Vagina (tissue), 2 donors: ENCODE measurements around the gene PTRH1. TPM values are rescaled to one million over a fixed set of nuclear protein-coding genes. Genes with fewer than 3 reads are reported as not detected.

Source experiments
- DNase-seq, 2 donors: peaks; one replicate each; pipeline ENCODE4 v3.0.0-alpha.2; 2017; ENCODE audit errors: extremely low spot score in 2 of 2
- H3K27ac ChIP-seq: fragments of 200-600 bp; sonication (generic); one replicate; pipeline ENCODE4 v1.5.1; 2019
- H3K27me3 ChIP-seq: fragments of 200-600 bp; sonication (generic); one replicate; pipeline ENCODE4 v1.5.1; 2019
- H3K36me3 ChIP-seq, 2 donors: fragments of 200-600 bp; sonication (generic); one replicate each; pipeline ENCODE4 v1.5.1; 2017 to 2019
- H3K4me1 ChIP-seq: fragments of 200-600 bp; sonication (generic); one replicate; pipeline ENCODE4 v1.5.1; 2019
- H3K4me3 ChIP-seq, 2 donors: fragments of 200-600 bp; sonication (generic); 1 replicate in 1 of 2; 2 replicates in 1 of 2; pipeline ENCODE4 v1.5.1; 2016 to 2019
- H3K9me3 ChIP-seq: fragments of 200-600 bp; sonication (generic); one replicate; pipeline ENCODE4 v1.5.1; 2019
- POLR2A ChIP-seq, 2 donors: fragments of 450-650 bp; IDR thresholded peaks; one replicate each; pipeline ENCODE4 v1.6.1; 2017; ENCODE audit warnings: antibody characterized with exemption in 2 of 2, mild to moderate bottlenecking in 2 of 2, moderate library complexity in 2 of 2
- POLR2AphosphoS5 ChIP-seq, 2 donors: sonication (generic); formaldehyde crosslinking; IDR thresholded peaks; one replicate each; pipeline ENCODE4 v1.9.0; 2017; ENCODE audit warnings: antibody characterized with exemption in 2 of 2, mild to moderate bottlenecking in 2 of 2, low read depth in 1 of 2; ENCODE audit not compliant: insufficient read depth in 1 of 2
- intact Hi-C: fragments of 100-400 bp; cut with DNase I; formaldehyde crosslinking; loops from one replicate; pipeline ENCODE4 v1.15.1; 2023
- total RNA-seq: library from RNA; depleted of rRNA; stranded (reverse); fragments of >200 nt; gene quantifications from one replicate; pipeline ENCODE4 v1.2.3, GENCODE V29; 2016
- TF ChIP-seq, protein P1 (sequence below), 3 experiments: fragments of 450-650 bp in 2 of 3; fragments of 200-600 bp in 1 of 3; sonication (generic) in 1 of 3; IDR thresholded peaks; one replicate each; pipeline ENCODE4 v1.5.1; 2017 to 2019; ENCODE audit warnings: antibody characterized with exemption in 3 of 3, mild to moderate bottlenecking in 2 of 3, moderate library complexity in 2 of 3

Gene PTRH1
- total RNA-seq, 1 donor from 2014 or later, result 2.2 TPM

DNA sequence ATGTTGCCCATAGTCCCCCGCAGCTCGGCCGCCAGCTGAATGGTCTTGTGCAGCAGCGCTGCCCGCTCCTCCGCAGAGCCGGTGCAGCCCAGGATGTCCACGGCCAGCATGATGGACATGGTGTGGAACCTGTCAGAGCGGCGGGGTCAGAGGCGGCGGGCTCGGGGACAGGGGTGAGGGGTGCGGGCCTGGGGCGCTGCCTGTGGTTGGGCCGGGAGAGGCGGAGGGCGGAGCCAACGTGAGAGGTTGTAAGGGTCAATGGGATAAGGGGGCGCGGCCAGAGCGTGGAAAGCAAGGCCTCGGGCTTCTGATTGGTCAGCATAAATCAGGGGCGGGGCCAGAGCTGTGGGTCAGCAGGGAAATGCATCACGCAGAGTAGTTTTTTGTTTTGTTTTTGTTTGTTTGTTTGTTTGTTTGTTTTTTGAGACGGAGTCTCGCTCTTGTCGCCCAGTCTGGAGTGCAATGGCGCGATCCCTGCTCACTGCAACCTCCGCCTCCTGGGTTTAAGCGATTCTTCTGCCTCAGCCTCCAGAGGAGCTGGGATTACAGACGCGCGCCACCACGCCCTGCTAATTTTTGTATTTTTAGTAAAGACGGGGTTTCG is 26.5 kb upstream of the PTRH1 start:
- H3K27me3 ChIP-seq, result no peaks in the 10 kb centered on the region
- DNase-seq, result no peak
- H3K27ac ChIP-seq, result peak overlapping the region; percentile 88
- no peaks in the 10 kb centered on the region for H3K36me3 ChIP-seq
- TF ChIP-seq, protein P1, sequence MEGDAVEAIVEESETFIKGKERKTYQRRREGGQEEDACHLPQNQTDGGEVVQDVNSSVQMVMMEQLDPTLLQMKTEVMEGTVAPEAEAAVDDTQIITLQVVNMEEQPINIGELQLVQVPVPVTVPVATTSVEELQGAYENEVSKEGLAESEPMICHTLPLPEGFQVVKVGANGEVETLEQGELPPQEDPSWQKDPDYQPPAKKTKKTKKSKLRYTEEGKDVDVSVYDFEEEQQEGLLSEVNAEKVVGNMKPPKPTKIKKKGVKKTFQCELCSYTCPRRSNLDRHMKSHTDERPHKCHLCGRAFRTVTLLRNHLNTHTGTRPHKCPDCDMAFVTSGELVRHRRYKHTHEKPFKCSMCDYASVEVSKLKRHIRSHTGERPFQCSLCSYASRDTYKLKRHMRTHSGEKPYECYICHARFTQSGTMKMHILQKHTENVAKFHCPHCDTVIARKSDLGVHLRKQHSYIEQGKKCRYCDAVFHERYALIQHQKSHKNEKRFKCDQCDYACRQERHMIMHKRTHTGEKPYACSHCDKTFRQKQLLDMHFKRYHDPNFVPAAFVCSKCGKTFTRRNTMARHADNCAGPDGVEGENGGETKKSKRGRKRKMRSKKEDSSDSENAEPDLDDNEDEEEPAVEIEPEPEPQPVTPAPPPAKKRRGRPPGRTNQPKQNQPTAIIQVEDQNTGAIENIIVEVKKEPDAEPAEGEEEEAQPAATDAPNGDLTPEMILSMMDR (IDR thresholded peaks at IDR 0.05), result no peak
- peak in 1 of 2 donors; percentile 6 for TF ChIP-seq POLR2A (IDR thresholded peaks at IDR 0.05)
- H3K9me3 ChIP-seq, result no peaks in the 10 kb centered on the region
- intact Hi-C loops, result no loop called here
- H3K4me3 ChIP-seq, result peak overlapping the region; percentile 22 to 27
- peaks cover 23% of the 10 kb centered on the region for H3K4me1 ChIP-seq

DNA sequence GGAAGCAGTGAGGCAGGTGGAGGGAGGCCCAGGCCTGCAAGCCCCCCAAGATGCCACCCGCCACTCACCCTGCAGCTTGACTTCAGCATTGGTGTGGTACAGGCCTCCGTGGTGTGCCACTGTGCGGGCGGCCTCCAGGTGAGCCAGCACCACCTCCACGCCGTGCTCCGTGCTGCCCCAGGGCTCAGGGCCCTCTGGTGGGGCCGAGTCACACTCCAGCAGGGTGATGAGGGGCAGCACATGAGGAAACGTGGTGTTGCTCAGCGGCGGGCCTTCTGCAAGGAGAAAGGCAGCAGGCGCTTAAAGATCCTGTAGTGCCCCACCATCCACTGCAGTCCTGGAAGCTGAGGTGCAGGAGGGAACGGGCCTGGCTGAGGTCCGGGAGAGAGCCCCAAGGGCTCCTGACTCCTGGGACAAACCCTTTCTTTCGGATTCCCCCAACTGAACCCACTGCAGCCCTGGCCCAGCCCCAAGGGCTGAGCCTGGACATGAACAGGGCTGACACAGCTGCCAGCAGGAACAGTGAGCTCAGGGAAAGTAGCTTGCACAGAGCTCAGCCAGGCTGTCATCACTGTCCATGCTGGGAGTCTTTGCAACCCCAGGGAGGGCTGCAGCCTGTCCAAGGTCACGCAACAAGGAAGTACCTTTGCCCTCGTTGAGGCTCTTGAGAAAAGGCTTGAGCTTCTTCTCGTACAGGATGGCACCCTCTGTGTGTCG is 24.3 kb upstream of the PTRH1 start:
- peak in 1 of 2 donors; percentile 93 for DNase-seq
- Histone ChIP-seq H3K9me3 (no peaks in the 10 kb centered on the region), H3K4me3 (no peak overlapping the region), H3K27me3 (no peaks in the 10 kb centered on the region), H3K4me1 (peaks cover 23% of the 10 kb centered on the region), H3K27ac (peak overlapping the region; percentile 88), H3K36me3 (no peaks in the 10 kb centered on the region)
- intact Hi-C loops, result loop anchor here (2.0 to 10.0 kb wide), 3 partner anchors 133 to 235 kb away; no protein-coding TSS in a partner anchor
- TF ChIP-seq POLR2A (IDR thresholded peaks at IDR 0.05) (no peak), POLR2AphosphoS5 (IDR thresholded peaks at IDR 0.05; ENCODE audit: insufficient read depth in 1 of 2, low read depth in 1 of 2) (no peak)
- TF ChIP-seq, protein P1 (IDR thresholded peaks at IDR 0.05), result no peak

DNA sequence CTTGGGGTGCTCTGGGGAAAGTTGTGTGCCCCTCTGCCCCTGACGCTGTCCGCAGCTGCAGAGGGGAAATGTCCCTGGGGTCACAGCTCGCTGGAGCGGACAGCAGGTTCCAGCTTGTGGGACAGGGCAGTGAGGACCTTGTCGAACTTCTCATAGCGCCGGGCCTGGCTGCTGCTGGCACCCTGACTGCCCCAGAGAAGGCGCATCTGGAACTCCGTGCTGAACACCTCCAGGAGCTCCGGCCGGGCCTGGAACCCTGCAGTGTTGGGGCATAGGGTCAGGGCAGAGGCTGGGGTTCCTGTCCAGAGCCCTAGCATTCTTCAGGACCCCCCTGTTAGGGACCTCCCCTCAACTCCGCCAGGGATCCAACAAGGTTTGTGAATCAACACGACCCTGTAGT is 23.2 kb upstream of the PTRH1 start:
- Histone ChIP-seq H3K36me3 (no peaks in the 10 kb centered on the region), H3K27ac (no peak overlapping the region), H3K4me1 (peaks cover 32% of the 10 kb centered on the region), H3K9me3 (no peaks in the 10 kb centered on the region), H3K4me3 (no peak overlapping the region), H3K27me3 (no peaks in the 10 kb centered on the region)
- no peak for DNase-seq
- intact Hi-C loops, result loop anchor here (2.0 to 10.0 kb wide), 3 partner anchors 134 to 234 kb away; no protein-coding TSS in a partner anchor
- TF ChIP-seq POLR2AphosphoS5 (IDR thresholded peaks at IDR 0.05; ENCODE audit: insufficient read depth in 1 of 2, low read depth in 1 of 2), result no peak
- TF ChIP-seq POLR2A (IDR thresholded peaks at IDR 0.05), result no peak
- TF ChIP-seq, protein P1 (IDR thresholded peaks at IDR 0.05), result no peak

DNA sequence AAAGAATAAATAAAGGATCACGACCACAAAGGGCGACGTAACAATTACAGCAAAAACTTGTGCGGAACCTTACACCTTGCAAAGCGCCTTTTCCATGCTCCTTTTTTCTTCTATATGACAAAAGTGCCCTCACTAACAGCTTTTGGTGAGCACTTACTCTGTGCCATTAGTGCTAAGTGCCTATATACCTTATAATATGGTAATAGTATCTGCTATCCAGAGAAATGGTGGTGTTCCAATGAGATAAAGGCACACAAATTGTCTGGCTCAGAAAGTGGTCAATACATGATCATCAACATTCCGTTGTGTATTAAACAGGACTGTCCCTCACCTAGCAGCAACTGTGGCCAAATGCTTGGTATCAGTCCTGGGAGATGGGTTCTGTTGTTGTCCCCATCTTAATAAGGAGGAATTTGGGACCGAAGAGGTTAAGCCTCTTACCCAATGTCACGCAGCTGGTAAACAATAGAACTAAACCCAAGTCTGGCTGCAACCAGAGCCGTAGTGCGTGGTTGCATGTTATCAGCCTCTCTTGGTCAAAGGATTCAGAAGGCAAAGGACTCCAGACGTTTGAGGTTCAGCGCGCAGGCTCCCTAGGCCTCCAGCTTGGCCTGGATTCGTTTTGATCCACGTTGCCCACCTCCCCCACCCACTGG is 20.2 kb upstream of the PTRH1 start:
- H3K27ac ChIP-seq, result peak overlapping the region; percentile 93
- H3K9me3 ChIP-seq, result no peaks in the 10 kb centered on the region
- TF ChIP-seq POLR2A (IDR thresholded peaks at IDR 0.05), result no peak
- TF ChIP-seq POLR2AphosphoS5 (IDR thresholded peaks at IDR 0.05; ENCODE audit: insufficient read depth in 1 of 2, low read depth in 1 of 2), result no peak
- TF ChIP-seq, protein P1 (IDR thresholded peaks at IDR 0.05), result no peak
- intact Hi-C loops, result loop anchor here (2.0 to 10.0 kb wide), 3 partner anchors 49 to 231 kb away; no protein-coding TSS in a partner anchor
- H3K36me3 ChIP-seq, result peaks cover 0 to 12% of the 10 kb centered on the region in 2 donors
- peaks cover 28% of the 10 kb centered on the region for H3K4me1 ChIP-seq
- no peaks in the 10 kb centered on the region for H3K27me3 ChIP-seq
- no peak for DNase-seq
- H3K4me3 ChIP-seq, result no peak overlapping the region
